Astrocyte of the spinal cord (primary cell): ENCODE data around the gene KAZALD1.

Experiments
- DNase-seq: peaks from one replicate; pipeline ENCODE4 v3.0.0; 2011; ENCODE audit warnings: low read depth, low spot score
- H3K4me3 ChIP-seq: 2 replicates; pipeline ENCODE4 v1.5.1; 2011; ENCODE audit warnings: low read depth, mild to moderate bottlenecking, low read length, moderate library complexity
- CTCF ChIP-seq: IDR thresholded peaks from 2 replicates; pipeline ENCODE4 v1.5.1; 2012; ENCODE audit warnings: low read depth, mild to moderate bottlenecking, low read length, inconsistent platforms
- in situ Hi-C: cut with HindIII; loops from 2 replicates; pipeline ENCODE4 v1.10.0; 2017; ENCODE audit warnings: low sequenced_read_pairs

KAZALD1 gene

GRCh38 chr10:101016814-101017213, 45.0 kb upstream of the KAZALD1 start:
- no peak for DNase-seq
- no peak for TF ChIP-seq CTCF
- in situ Hi-C loops: no loop called here
- no peak overlapping the region for H3K4me3 ChIP-seq

GRCh38 chr10:101018118-101018599, 43.6 kb upstream of the KAZALD1 start:
- no peak for TF ChIP-seq CTCF
- H3K4me3 ChIP-seq: no peak overlapping the region
- in situ Hi-C loops: no loop called here
- DNase-seq: no peak

GRCh38 chr10:101018600-101019439, 43.0 kb upstream of the KAZALD1 start:
- TF ChIP-seq CTCF: peak; percentile 82
- peak; percentile 81 for DNase-seq
- no peak overlapping the region for H3K4me3 ChIP-seq
- in situ Hi-C loops: no loop called here

- H3K4me3 ChIP-seq: no peak overlapping the region
- TF ChIP-seq CTCF: no peak
- in situ Hi-C loops: no loop called here
- DNase-seq: no peak
Measured at GRCh38 chr10:101019440-101019703, 42.4 kb upstream of the KAZALD1 start.

GRCh38 chr10:101020427-101021075, 41.2 kb upstream of the KAZALD1 start:
- TF ChIP-seq CTCF: no peak
- in situ Hi-C loops: no loop called here
- H3K4me3 ChIP-seq: no peak overlapping the region
- no peak for DNase-seq

- no peak for DNase-seq
- no peak overlapping the region for H3K4me3 ChIP-seq
- TF ChIP-seq CTCF: no peak
- in situ Hi-C loops: no loop called here
Measured at GRCh38 chr10:101021239-101021638, 40.5 kb upstream of the KAZALD1 start.
